Left renal cortex interstitium (tissue), 4 donors: ENCODE results near the gene VAT1L. TPM values are rescaled to one million over a fixed set of nuclear protein-coding genes. Genes with fewer than 3 reads are reported as not detected.

Source experiments
- polyA plus RNA-seq, 4 donors: library from polyadenylated mRNA; unstranded; fragments of 120-200 nt; gene quantifications; one replicate each; pipeline ENCODE4 v1.2.1, GENCODE V29; 2013; ENCODE audit not compliant: insufficient read length in 4 of 4

The VAT1L gene
- polyA plus RNA-seq, 4 donors = 3.6 to 5.1 (median 4.8) TPM

Other genes starting within 250 kb of the VAT1L start
- gene NUDT7, start 66.0 kb upstream of the VAT1L start, polyA plus RNA-seq = 10 to 100 TPM in 3 of 4 donors, 1 to 10 TPM in 1; 9.6 to 13.4 (median 11.4) TPM
- gene CLEC3A, start 234.0 kb downstream of the VAT1L start, polyA plus RNA-seq = under 1 TPM in 3 of 4 donors, not detected in 1; 0.18 to 0.52 (median 0.21) TPM